ENCODE data around the gene C2CD4B.

C2CD4B gene

DNA sequence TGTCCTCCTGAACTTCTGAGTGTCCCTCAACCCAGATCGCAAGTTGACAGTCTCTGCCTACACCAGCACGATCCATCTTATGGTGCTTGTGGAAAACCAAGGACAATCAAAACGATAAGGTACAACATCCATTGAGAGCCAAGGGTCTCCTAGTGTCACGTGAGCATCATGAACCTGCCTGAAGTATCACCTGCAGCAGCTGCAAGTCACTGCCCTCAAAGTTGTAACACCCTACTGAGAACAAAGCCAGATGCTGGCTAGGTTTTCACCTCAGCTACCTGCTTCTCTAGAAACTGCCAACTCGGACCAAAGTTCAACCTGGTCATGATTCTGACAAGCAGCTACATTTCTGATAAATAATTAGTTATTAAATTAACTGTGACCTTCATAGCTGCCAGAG, 17.5 kb downstream of the C2CD4B start:
- no peak for DNase-seq (ENCODE audit: low read depth)

DNA sequence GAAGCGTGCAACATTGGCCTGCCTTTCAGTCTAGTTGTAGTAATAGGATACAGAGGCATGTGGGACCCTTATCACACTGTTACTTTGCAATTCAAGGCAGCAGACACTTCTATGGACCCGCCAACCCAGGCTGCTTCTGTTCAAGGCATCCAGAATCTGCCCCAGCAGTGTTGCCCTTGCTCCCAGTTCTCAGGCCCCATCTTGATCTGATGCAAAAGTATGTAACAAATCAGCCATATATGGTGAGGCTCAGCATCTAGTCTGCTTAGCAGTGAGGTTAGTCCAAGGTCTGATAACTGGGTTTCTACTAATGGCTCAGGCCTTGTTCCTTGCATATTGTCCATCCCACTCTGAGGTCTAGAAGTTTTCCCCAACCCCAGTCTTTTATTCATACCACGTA, 17.9 kb downstream of the C2CD4B start:
- no peak for DNase-seq (ENCODE audit: low read depth)

DNA sequence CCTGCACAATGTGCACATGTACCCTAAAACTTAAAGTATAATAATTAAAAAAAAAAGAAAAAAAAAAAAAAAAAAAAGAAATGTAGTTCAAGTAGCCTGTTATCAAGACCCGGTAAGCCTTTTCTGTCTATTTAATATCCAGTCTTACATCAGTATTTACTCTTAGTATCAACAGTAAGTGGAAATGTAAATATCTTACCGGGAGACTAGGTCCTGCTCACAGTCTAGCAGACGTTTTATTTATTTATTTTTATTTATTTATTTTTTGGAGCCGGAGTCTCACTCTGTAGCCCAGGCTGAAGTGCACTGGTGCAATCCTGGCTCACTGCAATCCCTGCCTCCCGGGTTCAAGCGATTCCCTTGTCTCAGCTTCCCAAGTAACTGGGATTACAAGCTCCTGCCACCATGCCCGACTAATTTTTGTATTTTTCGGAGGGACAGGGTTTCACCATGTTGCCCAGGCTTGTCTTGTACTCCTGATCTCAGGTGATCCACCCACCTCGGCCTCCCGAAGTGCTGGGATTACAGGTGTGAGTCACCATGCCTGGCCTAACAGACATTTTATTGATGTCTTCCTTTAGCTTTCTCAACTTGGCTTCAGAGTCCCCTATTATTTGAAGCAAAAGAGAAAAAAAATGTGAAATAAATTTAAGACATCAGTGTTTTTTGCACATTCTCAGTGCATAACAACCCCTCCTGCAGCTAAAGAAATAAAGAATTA, 19.9 kb downstream of the C2CD4B start:
- no peak for DNase-seq (ENCODE audit: low read depth)

DNA sequence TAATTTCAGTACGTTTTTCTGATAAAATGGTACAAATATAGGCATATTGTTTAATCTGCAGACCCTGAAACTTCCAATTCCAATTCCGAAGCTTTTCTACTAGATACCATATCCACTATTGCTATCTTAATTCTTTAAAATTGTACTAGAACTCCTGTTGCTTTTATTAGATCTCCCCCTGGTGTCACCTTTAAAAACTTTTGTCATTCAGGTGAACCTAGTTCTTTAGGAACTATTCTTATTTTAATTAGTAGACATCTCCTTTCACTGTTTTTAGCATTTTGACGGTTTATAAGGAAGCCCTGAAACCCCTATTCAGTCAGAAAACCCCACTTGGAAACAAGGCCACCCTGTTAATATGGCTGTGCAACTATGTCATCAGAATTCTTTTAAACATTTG, 22.3 kb downstream of the C2CD4B start:
- DNase-seq (ENCODE audit: low read depth), result no peak

DNA sequence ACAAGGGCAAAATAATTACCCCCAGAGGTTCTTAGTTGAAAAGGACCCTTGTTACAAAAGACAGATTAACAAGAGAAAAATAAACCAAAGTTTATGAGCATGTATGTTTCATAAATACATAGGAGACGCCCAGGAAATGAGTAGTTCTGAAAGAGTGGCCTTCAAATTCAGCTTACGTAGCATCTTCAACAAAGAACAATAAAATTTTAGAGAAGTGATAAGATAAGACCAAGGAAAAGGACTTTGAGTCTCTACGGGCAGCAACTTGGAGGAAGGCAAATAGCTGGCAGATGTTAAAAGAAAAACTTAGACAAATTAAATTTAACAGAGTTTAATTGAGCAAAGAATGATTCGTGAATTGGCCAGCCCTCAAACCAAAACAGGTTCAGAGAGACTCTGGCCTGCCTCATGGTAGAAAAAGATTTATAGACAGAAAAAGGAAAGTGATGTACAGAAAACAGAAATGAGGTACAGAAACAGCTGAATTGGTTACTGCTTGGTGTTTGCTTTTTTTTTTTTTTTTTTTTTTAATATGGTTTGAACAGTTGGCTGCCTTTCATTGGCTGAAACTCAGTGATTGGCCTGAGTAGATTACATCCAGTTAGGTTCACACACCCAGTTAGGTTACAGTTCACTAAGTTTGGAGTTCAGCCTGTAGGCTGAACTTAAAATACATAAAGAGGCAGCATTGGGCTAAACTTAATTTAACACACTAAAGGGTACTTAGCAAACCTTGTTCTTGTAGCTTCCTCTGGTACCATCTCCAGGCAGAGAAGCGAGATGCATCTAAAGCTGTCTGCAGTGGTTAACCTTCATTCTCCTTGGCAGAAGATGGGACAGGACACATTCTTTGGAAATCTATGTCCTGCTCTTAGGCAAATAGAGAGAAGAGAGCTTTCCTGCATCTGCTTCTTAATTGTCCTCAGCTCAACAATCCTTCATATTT, 23.2 kb downstream of the C2CD4B start:
- DNase-seq (ENCODE audit: low read depth), result no peak

DNA sequence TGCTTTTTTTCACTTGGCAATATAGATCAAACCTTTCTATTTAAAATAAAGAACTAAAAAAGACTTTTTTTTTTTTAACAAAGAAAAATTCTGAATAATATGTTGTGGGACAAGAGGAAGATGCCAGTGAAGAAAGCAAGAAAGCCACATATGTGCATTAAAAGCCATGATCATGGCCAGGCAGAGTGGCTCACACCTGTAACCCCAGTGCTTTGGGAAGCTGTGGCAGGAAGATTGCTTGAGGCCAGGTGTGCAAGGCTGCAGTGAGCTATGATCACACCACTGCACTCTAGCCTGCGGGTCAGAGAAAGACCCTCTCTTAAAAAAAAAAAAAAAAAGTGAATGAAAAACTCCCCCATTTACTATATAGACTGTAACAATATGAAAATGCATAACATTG, 23.9 kb downstream of the C2CD4B start:
- DNase-seq (ENCODE audit: low read depth), result no peak

DNA sequence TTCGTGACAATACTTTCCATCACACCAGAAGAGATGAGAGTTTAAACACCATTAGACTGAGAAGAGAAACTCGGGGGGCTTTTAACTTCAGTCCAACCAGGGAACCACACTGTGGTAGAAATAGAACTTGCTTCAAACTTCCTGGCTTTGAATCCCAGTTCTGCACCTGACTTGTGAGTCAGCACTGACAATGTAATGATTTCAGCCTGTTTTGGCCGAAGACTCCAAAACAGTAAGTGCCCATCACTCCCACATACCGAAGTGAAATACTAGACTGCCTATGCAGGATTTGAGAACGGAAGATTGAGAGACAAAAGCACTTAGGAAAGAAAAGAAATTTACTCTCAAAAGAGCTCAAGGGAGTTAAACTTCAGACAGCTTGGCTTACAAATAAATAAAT, 27.0 kb downstream of the C2CD4B start:
- DNase-seq (ENCODE audit: low read depth), result no peak

DNA sequence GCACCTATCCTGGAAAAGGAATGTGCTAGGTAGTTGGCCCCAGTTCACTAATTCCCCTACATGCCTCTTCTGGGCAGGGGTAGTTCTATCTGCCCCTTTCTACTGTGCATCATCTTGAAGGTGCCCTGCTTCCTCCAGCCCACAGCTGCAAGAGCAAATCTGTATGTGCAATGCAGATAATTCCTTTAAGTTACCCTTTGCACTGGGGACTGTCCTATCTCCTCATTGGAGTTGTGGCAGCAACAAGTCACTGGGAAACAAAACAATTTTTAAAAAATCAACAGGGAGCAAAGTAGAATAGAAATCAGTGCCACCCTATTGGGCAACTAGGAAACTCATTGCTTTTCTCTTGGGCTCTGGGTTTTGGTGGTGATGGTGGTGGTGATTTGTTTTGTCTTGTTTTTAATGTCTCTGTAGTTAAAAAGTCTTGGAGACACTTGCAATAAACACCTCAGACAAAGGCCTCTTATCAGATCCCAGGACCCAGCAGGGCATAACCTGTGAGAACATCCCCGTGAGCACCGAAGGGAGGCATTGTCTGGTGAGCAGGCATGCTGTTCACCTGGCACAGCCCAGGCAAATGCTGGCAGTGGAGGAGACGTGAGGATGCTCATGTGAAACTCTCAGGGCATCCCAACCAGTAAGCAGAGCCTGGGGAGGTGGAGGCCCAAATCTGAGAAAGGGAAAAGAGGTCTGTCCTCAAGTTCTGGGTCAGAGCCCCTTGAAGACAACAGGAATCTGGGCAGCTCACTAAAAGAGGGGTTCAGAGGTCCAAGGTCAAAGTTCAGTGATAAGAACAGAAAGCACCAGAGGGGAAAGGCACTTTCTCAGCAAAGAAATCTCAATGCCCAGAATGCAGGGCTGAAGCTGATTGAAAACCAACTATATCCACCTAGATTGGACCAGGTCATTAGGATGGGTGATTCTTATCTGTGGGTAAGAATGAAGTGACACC, 27.9 kb downstream of the C2CD4B start:
- DNase-seq (ENCODE audit: low read depth), result no peak

DNA sequence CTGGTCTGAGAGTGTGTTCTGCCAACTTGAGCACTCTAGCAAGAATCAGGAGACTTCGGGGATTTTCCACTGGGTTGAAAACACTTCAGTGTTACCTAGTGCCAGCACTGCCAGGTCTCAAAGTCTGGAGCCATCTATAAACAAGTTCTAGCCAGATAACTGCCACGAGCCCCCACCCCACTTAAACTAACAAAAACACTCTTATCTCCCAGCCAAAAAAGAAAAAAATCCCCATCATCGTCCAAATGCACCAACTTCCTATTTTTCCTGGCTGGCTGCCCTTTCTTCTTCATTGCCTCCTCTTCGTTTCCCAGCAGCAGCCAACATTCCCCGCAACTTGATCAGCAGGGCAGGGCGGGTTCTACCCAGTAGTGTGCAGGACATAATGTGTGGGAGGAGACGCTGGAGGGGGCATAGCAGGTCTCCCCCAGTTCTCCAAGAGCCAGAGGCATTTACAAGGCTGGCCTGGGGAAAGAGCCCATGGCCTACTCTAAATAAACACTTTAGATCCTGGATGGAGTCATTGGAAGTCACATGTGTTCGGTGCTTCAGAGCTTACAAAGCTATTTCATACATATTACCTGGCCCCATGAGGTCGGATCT, 29.5 kb downstream of the C2CD4B start:
- no peak for DNase-seq (ENCODE audit: low read depth)

DNA sequence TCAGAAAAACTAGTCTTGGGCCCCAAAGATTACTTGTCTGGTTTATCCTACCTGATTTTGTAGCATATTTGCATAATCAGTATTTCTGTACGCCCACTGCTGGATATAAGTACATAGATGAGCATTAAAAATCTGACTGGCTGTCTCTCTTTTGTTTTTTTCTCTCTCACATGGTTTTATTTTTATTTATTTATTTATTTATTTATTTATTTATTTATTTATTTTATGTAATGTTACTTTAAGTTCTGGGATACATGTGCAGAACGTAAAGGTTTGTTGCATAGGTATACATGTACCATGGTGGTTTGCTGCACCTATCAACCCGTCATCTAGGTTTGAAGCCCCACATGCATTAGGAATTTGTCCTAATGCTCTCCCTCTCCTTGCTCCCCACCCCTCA, 31.9 kb downstream of the C2CD4B start:
- DNase-seq (ENCODE audit: low read depth), result no peak

DNA sequence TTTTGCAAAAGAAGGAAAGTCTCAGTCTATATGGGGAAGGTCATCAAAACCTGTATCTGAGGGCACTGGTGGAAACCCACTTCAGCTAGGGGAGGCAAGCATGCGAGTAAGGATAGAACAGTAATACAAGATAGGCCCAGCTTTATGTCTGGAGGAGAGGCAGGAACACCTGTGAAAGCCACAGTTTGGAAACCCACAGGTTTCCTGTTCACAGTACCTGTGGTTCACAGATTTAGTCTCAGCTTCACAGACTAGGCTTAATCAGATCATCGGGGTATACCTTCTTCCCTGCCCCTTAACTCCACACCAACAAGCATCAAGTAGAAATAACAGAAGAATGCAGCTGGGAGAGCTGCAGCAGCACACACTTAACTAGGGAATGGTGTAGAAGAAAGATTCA, 36.2 kb downstream of the C2CD4B start:
- DNase-seq (ENCODE audit: low read depth), result no peak

DNA sequence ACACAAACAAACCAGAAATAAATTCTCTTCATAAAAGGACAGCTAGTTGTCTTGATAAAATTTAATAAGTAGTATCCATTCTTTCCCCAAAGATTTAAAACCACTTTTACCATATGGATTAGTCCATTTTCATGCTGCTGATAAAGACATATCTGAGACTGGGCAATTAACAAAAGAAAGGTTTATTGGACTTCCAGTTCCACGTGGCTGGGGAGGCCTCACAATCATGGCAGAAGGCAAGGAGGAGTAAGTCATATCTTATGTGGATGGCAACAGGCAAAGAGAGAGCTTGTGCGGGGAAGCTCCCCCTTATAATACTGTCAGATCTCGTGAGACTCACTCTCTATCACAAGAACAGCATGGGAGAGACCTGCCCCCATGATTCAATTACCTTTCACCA, 38.7 kb downstream of the C2CD4B start:
- DNase-seq (ENCODE audit: low read depth), result no peak

DNA sequence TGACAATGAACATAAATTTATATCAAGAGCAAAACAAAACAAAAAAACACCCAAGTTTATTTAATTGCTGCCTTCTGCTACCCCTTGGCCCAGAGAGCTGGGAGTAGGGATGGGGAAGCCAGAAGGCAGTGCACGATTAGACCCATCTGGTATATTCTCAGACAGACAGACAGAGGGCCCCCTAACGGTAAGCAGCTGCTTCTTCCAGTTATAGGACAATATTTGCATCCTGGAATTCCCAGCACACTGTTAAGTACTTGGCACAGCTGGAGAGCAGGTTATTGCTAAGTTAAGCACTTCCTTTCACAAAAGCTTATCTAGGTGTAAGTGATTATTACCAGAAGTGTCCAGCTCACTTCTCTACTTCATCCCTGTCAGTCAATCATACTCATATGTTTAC, 39.3 kb downstream of the C2CD4B start:
- no peak for DNase-seq (ENCODE audit: low read depth)

DNA sequence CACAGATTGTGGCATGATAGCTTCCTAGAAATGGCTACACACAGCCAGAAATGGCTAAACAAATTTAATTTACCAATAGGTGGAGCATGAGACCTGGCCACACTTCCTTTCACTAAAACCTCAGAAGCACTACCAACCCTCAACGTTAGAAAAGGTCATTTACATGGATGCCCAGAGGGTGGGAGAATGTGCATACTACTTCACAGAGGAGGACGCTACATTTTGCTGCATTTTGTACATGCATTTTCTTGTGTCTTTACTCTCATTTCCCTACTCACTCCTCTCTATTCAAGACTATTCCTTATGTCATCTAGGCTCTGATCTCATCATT, 40.1 kb downstream of the C2CD4B start:
- no peak for DNase-seq (ENCODE audit: low read depth)

DNA sequence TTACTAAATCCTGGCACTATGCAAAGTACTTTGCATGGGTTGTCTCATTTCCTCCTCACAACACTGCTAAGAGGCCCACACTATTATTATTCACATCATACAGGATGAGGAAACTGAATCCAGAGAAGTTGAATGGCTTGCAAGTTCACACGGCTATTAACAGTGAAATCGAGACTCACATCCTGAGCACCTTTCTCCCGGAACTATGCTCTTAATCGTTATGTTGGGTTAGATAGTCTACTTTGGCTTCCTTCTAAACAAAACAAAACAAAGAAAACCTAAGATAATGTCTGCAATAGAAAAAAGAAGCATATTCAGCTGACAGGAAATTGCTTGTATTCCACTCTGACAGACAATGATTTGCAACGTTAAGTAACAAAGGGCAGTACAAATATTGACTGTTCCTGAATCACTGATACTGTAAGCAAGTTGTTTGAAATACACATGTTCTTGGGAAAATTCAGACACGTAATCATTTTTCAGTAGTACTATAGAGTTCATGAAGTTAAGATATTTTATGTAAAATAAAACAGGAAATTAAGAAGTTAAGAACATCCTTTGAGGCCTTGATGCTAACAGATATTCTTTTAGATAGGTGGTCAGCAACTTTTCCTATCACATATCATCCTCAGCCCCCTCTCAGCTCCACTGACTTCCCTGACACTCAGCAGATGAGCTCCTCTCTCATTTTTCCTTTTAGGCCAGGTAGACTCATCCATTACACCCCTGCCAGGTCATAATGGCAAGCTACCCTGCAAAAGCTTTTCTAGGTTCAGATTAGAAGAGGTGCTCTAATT, 40.7 kb downstream of the C2CD4B start:
- DNase-seq (ENCODE audit: low read depth), result no peak

DNA sequence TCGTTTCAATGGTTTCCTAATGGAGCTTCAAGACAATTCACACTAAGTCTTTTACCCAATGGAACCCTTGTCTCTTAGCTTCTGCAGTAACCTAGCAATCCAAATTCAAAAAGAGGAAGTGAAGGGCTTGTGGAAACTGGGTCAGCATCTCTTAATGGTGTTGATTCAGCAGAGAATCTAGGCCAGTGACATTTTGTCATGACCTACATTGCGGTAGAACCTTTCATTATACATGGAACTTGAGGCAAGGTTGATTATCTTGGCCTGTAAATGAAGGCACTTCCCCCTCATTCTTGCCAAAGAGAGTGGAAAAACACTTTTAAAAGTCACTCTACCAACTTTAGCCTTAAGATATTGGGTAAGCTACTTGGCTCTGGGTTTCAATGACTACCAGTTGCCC, 42.8 kb downstream of the C2CD4B start:
- DNase-seq (ENCODE audit: low read depth), result no peak

DNA sequence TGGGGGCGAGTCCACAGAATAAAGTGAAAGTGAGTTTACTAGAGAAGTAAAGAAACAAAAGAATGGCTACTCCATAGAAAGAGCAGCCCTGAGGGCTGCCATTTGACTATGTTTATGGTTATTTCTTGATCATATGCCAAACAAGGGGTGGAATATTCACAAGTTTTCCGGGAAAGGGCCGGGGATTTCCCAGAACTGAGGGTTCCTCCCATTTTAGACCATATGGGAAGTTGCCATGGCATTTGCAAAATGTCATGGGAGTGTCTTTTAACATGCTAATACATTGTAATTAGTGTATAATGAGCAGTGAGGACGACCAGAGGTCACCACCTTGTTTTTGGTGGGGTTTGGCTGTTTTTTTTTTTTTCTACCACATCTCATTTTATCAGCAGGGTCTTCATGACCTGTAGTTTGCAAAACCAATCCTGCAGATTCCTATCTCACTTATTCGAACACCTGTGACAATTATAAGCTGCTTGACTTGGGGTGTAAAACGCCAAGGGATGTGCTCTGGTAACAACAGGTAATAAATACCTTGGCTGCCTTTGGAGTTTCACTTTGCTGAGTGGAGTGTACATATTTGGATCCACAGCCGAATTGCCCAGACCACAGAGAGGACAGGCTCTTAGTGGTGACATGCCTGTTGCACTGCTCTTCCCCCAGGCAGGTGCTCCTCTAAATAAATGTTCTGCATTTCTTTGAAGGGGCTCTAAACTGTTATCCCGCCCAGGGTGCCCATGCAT, 43.6 kb downstream of the C2CD4B start:
- no peak for DNase-seq (ENCODE audit: low read depth)

DNA sequence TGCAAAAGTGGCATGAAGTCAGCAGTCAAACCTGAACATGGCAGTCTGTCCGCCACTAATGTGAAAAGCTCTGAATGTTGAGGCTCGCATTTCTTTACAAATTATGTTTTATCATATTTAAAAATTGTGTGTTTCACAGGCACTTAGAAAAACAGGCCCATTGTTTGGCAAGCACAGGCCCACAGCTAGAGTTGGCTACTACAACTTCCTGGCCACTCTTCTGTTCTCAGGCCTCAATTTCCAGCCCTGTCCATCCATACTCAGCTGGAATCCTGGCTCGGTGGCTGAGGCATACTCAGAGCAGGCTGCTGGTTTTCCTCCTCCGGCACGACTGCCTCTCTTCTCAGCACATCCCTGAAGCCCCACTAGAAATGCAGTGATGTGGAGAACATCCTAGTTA, 44.3 kb downstream of the C2CD4B start:
- DNase-seq (ENCODE audit: low read depth), result no peak

DNA sequence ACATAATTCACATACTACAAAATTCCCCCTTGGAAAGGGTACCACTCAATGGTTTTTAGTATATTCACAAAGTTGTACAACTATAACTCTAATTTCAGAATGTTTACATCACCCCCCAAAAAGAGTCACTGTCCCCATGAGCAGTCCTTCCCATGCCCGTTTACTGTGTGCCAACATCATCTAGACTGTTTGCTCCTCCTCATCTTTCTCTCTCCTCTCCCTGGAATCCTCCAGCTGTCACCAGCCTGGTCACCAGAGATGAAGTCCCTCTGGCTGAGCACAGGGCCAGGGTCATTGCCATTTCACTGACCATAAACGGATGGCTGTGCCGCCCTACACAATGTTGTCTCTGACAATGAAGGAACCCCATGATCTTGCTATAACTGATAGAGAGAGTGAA, 45.2 kb downstream of the C2CD4B start:
- no peak for DNase-seq (ENCODE audit: low read depth)

DNA sequence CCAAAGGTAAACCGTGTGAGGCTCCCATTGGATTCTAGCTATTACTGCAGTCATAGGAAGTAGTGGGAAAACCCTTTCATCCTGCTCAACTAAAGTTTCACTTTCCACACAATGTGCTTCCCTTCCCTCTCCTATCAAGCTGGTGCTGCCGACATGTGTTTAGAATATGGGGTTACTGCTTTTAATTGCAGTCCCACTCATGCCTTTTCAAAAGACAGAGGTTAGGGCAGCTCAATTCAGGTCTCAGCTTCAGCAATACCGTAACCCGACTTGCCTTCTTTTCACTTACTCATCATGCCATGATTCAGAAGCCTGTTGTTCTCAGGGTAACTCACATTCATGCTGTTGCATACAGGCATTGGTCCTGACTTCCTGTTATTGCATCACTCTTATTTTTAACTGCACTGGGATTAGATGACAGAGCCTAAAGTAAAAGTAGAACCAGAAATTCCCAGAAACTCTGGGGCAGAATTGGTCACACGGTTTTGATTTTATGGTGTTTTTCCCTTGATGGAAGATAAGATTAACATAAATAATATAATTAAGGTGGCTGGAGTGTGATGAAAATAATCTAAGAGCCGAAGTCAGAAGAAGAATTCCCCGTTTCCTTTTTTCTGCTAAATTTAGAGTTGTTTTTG, 45.7 kb downstream of the C2CD4B start:
- DNase-seq (ENCODE audit: low read depth), result peak; percentile 85
